RPMI7951 (cell line): Measurements from ENCODE around the gene RPL3. TPM values are rescaled to one million over a fixed set of nuclear protein-coding genes. Genes with fewer than 3 reads are reported as not detected.
A peak's percentile ranks its signal among the peaks of the same experiment; 100 is the strongest.
"Not testable (repeated sequence)": the region's sequence is repeated elsewhere in the genome, so short reads cannot be mapped to it uniquely, and the experiment has no call there.

Experiments used
- DNase-seq: peaks from one replicate; pipeline ENCODE4 v3.0.0-alpha.2; 2012; ENCODE audit warnings: low read depth
- total RNA-seq: library from RNA; depleted of rRNA; stranded (reverse); fragments of >200 nt; shearing (Covaris generic); gene quantifications from 2 replicates; pipeline ENCODE4 v1.2.3, GENCODE V29; 2014; rRNA removed

The RPL3 gene
- 1,170 and 1,583 TPM in 2 replicates for total RNA-seq

DNA sequence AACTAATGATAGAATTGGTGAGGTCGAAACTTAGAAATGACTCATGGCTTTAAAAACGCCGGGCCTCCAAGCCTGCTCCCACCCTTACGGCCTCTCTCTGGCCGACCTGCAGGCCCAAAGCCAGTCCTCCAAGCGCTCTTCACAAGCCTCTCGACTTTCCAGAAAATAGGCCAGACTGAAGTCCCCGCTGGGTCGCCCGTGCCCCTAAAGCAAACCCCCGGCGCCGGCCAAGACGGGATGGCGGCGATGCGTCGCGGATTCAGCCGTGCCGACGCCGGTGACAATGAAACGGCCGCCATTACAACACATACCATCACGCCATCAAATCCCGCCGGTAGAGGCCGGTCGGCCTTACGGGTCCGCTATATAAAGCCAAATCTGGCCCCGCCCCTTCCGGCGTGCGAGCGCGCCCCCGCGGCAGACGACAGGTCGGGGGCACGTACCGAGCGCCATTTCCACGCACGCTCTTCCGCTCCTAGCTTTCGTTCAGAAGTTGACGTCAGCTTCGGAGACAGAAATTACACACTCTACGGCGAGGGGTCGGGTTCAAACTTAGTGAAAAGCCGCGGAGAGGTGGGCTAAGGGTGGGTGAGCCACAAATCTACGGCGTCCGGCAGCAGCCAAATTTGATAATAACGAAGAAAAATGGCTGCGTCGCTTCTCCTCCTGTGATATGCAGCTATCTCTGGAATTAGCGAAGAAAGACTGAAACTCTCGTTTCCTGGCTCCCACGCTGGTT is at the start of gene RPL3:
Gene RPL3, minus strand, starts transcription at position 340 of the 739 bp plus-strand sequence. Its CDS starts 26 bp downstream, at position 314.
- DNase-seq: peak; percentile 96

DNA sequence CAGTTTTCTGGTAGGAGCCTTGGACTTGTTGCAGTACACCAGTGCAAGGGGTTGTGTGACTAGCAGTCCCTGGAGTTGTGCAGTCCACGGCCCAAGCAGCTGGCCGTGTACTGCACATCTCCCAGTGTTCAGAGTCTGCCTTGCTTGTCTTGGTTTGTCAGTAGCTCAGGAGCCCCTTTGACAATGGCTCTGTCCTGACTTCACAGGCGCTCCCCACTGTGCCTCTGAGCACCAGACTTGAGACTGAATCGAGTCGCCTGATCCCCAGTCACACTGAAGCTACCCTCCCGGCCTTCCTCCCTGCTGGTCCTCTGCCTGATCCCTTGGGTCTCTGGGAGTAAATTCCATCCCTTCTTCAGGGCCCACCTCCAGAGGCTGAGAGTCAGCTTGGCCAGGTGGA is 49.8 kb upstream of the RPL3 start:
- no peak for DNase-seq

DNA sequence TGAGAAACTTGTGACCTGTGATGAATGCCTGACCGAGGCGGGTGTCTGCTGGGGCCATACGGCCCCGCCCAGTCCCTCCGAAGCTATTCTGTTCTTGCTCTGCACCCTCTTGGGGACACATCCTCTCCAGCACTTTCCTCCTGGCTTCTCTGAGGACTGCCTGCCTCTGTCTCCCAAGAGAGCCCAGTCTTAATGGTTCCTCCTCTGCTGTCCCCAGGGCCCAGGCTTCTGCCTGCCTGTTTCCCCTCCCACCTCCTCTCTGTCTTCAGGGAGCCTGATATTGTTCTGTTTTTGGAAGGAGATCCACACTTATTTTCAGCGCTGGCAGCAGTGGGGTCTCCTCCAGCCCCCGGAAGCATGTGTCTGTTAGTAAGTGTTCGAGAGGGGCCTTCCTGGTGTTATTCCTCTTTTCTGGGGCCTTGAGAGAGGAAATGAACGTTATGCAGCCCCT is 49.1 kb upstream of the RPL3 start:
- no peak for DNase-seq

DNA sequence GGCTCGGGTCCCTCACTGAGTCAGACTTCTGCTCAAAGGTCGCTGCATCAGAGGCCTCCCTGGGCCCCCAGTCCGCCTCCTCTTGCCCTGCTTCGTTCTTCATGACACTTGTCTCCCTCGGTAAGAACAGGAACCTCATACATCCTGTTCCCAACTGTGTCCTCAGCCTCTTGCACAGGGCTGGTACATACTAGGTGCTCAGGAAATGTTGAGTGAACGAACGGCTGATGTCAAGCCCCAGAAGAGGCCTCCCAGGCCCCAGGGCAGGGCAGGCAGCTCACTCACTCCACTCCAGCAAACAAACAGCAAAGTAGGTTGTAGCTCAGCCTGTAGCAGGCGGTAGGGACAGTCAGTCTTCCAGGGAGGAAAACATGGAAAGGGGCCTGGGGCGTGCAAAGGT is 47.6 kb upstream of the RPL3 start:
- DNase-seq: no peak

DNA sequence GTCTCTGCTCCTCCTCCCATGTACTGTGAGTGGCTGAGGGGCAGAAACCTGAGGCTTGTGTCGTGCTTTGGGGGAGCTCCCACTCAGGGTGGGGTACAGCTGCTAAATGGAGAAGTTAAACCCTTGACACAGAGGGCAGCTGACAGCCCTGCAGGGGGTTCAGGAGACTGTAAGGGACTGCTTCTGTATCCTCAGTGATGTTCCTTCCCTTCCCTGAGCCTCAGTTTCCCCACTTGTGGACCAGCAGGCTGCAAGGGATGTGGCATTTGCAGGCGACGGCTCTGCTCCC is 46.0 kb upstream of the RPL3 start:
- no peak for DNase-seq

DNA sequence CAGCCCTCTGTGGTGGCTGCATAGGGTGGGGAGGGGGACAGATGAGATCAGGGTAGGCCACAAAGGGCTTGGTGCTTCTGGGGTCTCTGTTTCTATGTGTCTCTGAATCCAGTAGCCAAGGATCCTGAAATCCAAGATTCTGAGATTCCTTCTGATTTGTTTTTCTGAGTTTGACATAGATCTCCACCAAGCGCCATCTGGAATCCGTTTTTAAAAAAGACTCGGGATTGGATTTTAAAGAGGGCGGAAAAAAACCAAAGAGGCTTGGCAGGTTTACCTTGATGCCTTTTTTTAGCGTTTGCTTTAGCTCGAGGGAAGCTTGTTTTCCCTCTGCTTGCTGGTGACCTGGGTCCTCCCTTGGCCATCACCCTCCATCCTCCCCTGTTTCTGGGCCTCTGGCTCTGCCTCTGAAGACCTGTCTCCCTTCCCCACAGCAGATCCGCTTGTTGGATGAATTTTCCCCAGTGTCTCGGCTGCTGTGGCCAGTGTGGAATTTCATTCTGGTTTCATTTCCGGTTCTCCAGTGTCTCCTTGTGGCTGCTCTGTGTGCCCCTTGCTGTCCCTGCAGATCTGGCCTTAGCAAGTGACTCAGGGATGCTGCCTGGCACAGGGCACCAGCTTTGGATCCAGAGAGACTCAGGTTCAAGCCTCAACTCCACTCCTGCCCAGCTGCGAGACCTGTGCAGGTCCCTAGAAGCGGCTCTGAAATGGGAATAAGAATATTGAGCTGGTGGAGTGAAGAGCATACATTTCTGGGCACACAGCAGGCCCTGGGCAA is 45.5 kb upstream of the RPL3 start:
- DNase-seq: peak; percentile 59

DNA sequence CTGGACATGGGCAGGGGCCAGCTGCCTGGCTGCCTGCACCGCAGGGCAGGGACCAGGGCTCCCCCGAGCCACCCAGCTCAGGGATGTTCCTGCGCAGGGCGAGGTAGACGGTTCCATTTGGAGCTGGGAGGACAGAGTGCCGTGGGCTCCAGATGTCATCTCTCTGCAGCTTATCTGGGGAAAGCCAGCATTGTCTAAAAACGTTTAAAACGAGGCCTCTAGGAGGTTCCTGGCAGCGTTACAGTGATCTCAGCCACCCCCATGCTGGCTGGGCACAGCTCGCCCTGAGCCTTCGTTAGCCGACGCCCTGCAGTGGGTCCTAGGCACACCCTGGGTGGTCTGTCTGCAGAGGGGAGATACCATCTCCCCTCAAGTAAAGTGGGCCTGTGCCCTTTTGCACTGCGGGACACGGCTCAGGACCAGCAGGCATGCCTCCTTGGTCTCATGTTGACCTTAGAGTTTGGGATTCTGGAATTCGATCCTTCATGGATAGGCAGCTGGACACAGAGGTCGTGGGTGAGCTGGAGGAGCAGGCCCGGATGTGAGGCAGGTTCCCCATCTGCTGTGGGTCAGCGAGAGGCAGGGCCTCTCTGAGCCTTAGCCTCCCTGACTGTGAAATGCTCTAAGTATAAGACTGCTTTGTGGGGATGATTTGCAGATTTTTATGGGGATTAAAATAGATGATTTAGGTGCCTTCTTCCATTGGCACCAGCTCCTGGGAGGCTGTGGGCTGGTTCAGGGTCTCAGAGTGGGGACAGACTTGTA is 44.5 kb upstream of the RPL3 start:
- DNase-seq: no peak

DNA sequence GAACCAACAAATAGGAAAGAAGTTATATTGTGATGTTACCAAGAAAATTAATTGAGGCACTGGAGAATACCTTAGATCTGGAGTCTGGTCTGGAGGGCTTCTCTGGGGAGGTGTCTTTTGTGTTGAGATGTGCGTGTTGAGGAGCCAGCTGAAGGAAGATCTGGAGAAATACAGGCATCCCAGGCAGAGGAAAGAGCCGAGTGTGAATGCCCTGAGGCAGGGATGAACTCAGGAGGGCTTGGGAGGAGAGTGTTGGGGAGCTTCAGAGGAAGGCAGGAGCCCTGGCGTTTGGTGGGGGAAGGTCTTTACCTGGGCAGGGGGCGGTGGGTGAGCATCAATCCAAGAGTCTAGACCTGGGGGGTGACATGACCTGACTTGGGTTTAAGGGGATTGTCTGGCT is 43.5 kb upstream of the RPL3 start:
- DNase-seq: no peak

DNA sequence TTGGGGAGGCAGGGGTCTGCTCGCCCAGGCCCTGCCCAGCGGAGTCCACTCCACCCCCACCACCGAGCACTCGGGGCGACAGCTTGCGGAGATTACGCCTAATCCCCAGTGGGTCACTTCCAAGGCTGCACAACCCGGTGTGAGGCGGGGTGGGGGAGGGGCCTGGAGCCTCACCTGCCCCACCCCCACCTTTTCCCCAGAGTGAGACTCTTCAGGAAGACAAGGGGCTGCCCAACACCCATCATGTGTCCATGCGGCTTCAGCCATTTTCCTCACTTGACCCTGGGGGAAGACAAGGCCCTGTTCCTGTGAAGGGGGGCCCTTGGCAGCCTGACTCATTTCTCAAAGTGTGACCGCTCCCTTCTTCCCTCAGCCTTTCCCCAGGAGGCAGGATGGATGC is 42.8 kb upstream of the RPL3 start:
- DNase-seq: no peak

DNA sequence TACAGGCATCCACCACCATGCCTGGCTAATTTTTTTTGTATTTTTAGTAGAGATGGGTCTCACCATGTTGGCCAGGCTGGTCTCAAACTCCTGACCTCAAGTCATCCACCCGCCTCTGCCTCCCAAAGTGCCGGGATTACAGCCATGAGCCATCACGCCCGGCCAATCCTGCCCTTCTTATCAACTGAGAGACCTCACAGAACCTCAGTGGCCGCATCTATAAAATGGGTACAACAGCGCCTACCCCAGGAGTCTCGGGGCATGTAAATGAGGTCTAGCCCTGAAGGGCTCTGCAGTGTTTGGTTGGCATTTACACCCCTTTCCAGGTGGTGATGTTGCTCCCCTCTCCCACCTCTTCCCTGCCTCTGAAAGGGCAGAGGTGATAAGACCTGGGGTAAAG is 42.1 kb upstream of the RPL3 start:
- no peak for DNase-seq

DNA sequence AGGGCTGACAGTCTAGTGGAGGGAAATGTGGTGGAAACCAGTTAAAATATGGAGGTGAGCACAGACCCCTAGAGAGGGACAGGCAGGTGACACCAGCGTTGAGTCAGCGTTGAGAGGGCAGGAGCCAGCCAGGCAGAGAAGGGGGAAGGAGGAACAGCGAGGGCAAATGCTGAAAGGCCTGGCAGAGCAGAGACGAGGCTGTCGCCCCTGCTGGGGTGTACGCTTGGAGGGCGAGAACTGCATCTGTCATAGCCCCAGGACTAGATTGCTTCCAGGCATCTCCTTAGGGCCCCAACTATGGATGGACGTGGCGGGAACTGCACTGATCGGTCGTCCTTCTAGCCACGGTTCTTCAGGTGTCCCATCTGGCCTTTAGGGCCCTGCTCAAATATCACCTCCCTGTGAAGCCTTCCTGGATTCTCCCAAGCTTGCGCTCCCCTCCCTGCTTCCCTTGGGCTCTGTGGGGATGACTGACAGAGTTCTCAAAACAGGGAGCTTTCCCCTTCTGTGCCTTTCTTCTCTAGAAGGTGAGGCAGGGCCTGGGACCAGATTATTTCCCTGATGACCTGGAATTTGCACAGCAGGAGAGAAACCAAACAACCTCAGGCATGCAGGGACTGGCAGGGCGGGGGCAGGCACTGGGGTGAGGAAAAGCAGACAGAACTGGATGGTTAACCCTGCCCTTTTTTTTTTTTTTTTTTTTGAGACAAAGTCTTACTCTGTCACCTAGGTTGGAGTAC is 41.4 kb upstream of the RPL3 start:
- DNase-seq: no peak

DNA sequence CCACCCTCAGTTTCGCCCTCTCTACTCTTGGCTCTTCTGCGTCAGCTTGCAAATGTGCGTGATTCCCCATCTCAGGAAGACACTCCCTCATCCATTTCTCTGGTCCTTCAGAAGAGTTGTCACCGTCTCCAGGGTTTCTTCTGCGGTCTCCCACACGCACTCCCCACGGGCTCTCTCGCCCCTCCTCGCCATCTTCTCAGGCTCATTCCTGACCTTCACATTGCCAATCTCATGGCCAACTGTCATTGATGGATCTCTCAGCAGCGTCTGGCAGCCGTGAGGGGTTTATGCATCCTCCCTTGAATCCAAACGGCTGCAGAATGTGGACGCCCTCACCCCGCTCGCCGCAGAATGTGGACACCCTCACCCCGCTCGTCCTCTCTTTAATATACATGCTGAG is 40.8 kb upstream of the RPL3 start:
- no peak for DNase-seq

DNA sequence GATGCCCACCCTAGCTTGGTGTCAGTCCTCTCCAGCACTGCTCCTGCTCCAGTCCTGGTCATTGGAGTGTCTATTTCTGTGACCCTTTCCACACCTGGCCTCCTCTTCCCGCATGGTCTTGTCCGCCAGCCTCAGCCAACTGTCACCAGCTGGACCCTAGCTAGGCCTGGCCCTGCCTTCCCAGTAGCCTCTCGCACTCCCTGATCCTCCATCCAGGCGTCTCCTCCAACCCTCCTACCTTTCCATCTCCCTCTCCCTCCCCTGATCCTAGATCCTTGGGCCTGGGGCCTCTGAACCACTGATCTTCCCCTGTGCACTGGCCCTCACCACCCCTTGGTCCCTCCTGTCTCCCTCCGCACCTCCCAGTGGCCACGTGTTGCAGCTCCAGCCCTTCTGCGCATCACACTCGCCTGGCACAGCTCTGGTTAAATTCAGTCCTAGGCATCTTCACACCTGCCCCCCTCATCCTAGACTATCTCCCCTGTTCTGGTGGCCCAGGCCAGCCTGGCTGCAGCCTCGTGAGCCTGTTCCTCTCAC is 40.3 kb upstream of the RPL3 start:
- no peak for DNase-seq

DNA sequence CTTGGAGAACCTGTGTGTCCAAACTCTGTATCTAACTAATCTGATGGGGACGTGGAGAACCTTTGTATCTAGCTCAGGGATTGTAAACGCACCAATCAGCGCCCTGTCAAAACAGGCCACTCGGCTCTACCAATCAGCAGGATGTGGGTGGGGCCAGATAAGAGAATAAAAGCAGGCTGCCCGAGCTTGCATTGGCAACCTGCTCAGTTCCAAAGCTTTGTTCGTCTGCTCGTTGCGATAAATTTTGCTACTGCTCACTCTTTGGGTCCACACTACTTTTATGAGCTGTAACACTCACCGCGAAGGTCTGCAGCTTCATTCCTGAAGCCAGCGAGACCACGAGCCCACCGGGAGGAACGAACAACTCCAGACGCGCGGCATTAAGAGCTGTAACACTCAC is 38.8 kb upstream of the RPL3 start:
- DNase-seq: not testable (repeated sequence)

DNA sequence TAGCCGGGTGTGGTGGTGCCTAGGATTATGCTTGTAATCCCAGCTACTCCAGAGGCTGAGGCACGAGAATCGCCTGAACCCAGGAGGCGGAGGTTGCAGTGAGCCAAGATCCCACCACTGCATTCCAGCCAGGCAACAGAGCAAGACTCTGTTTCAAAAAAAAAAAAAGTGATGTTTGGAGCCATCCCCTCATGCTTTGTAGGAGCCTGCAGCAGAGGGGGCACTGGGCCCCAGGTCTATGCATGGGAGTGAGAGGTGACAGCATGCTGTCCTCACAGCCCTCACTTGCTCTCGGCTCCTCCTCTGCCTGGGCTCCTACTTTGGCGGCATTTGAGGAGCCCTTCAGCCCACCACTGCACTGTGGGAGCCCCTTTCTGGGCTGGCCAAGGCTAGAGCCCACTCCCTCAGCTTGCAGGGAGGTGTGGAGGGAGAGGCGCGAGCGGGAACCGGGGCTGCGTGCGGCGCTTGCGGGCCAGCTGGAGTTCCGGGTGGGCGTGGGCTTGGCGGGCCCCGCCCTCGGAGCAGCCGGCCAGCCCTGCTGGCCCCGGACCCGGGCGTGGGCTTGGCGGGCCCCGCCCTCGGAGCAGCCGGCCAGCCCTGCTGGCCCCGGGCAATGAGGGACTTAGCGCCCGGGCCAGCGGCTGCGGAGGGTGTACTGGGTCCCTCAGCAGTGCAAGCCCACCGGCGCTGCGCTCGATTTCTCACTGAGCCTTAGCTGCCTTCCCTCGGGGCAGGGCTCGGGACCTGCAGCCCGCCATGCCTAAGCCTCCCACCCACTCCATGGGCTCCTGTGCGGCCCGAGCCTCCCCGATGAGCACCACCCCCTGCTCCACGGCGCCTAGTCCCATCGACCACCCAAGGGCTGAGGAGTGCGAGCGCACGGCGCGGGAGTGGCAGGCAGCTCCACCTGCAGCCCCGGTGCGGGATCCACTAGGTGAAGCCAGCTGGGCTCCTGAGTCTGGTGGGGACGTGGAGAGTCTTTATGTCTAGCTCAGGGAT is 38.0 kb upstream of the RPL3 start:
- DNase-seq: not testable (repeated sequence)

DNA sequence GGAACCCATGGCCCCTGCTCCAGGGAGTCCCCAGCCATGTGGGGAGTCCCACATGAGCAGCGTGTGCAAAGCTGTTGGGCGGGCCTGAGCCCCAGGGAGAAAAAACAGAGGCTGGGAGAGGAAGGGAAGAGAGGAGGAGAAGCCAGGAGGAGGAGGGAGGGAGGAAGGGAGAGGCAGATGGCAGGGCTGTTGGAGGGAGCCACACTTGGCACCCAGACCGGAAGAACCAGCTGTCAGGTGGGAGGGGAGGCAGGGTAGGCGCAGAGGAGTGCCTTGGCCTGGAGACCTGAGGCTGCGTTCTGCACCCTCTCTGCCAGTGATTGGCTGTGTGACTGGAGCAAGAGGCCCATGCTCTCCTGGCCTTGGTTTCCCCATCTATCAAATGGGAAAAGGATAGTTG is 37.0 kb upstream of the RPL3 start:
- DNase-seq: no peak

DNA sequence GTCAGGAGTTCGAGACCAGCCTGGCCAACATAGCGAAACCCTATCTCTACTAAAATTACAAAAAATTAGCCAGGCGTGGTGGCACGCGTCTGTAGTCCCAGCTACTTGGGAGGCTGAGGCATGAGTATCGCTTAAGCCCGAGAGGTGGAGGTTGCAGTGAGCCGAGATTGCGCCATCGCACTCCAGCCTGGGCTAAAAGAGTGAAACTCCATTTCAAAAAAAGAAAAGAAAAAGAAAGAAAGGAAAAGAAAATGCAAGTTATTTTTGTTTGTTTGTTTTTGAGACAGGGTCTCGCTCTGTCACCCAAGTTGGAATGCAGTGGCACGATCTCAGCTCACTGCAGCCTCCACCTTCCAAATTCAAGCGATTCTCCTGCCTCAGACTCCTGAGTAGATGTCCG is 36.4 kb upstream of the RPL3 start:
- DNase-seq: not testable (repeated sequence)

DNA sequence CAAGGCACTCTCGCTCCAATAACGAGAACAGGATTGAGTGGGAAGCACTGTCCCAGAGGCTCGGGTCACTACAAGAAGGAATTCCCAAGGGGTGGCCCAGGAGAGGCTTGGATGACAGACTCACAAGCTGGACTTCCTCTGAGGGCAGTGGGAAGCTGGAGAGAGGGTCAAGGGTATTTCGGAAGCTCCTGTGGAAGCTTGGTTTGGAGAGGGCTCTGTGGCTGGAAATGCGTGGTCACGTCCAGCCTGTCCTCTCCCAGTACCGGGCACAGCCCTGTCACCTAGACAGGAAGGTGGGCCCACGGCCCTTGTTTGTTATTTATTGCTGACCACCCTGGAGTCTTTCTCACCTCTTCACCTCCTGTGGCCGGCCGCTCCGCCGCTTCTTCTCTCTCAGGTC is 35.7 kb upstream of the RPL3 start:
- DNase-seq: no peak

DNA sequence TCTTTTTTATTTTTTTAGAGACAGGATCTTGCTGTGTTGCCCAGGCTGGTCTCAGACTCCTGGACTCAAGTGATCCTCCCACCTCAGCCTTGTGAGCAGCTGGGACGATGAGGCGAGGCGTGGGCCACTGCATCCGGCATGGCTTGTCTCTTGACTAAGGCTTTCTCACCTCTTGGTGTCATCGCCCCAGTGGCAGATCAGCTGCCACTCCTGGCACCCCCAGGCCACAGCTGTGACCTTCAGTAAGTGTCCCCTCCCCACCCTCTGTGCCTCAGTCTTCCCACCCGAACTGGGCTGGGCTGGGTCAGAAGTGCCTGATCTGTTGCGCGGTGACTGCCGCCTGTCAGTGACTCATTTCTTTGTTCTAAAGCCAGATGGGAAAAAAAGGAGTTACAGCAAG is 33.9 kb upstream of the RPL3 start:
- peak; percentile 43 for DNase-seq

DNA sequence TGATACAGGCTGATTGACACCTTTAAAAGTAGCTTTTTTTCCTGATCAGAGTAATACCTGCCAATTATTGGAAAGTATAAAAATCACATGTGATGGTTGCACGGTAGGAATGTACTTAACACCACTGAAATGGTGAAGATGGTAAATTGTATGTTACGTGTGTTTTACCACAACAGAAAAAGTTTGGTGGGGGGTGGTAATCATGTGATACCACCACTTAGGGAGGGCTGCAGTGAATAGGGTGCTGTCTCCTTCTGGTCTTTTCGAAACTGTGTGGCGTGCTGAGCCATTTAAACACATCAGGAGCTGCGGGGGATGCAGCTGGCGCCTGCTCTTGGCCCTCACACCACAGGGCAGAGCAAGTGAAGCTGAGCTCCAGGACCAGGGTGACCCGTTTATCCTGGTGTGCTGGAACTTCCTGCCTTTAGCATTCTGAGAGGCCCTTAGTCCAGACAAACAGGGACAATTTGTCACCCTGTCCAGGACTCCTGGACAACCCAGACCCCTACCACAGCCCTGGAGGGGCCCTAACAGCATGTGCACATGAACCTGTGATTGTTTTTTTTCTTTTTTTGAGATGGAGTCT is 33.0 kb upstream of the RPL3 start:
- peak; percentile 37 for DNase-seq
